CD4-positive, alpha-beta T cell treated with Interleukin-12 subunit alpha and Interleukin-12 subunit beta, for 1 hour (primary cell): ENCODE measurements around the gene TNFAIP8.
A peak's percentile ranks its signal among the peaks of the same experiment; 100 is the strongest.

Experiments used
- DNase-seq: peaks from one replicate; pipeline ENCODE4 v3.0.0-alpha.2; 2020

TNFAIP8 gene

DNA sequence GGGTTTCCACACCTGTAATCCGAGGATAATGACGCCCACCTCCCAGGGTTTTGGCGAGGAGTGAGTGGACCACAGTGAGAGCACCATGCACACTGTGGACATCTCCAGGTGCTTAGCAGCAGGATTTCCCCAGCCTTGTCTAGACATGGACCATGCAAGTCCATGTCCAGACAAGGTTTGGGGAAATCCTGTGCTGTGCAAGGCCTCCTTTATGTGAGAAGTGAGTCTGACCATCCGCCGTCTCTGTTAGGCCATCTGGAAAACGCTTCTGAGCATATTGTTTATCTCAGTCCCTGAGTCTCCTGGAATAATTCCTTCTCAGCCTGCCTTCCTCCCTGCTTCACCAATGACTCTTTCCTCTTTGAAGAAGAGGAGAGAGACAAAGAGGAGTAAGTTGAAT lies 26.2 kb upstream of the TNFAIP8 start:
- no peak for DNase-seq

DNA sequence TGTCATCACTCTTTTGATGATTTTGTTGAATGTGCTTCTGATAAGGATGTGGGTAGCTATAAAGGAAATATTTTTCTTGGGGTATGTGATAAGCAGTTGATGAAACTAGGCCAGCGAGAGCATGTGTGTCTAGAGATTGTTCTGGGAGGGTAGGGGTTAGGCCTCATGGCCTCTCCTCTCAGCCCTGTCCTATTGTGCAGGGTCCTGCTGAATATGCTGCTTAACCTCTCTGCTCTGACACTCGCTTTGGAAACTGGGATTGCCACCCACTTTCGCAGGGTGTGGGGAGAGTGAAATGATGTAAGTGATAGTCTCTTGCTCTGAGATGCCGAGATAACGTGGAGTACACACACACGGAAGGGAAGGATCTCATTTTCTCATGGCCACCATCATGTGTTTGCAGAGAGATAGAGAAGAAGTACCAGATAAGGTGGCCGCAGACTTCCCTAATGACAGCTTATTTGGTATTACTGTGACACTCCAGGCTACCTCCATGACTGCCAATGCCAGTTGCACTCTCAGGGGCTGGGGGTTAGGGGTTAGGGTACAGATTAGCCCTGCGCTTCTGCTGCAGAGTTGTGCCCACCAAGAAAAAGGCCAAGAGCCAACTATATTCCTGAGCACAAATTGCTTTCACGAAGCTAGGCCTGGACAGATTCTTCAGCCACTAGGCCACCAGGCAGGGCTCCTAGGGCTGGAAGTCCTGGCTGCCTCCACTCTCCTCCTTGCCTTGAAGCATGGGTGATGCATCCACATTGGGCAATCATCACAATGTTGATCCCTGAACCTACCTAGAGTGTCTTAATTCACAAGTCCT lies 25.2 kb upstream of the TNFAIP8 start:
- DNase-seq, result peak; percentile 72

DNA sequence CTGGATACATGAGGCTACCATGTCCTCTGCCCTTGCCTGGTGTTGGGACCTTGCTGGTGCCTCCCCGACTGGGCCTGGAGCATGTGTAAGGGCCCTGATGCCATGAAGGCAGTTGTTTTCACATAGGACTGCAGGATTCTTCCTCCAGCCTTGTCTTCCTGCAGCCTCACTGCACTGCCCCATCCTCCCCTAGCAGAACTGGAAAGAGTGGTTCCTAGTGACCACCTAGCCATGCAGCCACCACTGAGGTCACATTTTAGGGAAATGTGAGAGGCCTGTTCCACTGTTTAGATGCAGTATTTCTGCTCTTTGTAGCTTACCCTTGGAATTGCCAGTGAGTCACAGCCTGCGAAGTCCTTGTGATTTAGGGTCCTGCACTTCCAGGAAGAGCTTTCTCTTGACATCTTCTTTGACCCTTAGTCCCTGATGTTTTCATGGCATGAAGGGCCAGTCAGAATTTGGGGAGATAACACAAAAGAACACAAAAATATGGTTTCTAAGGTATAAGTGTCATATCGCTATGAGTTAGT lies 24.2 kb upstream of the TNFAIP8 start:
- DNase-seq, result no peak

DNA sequence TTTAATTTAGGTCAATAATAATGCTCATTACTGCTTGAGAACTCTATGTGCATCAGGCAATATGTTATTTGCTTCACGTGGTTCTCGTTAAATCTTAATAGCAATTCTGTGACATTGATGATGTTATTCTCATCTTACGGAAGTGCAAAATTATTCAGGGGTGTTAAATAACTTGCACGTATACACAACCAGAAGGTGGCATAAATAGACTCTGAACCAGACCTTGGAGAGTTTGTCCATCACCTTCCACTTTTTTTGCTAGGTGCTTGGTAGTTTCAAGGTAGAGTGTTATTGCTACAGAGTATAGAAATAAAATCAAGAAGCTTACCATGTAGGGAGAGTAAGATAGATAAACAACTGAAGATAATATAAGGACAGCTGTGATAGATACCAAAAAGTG lies 23.6 kb upstream of the TNFAIP8 start:
- DNase-seq, result no peak

DNA sequence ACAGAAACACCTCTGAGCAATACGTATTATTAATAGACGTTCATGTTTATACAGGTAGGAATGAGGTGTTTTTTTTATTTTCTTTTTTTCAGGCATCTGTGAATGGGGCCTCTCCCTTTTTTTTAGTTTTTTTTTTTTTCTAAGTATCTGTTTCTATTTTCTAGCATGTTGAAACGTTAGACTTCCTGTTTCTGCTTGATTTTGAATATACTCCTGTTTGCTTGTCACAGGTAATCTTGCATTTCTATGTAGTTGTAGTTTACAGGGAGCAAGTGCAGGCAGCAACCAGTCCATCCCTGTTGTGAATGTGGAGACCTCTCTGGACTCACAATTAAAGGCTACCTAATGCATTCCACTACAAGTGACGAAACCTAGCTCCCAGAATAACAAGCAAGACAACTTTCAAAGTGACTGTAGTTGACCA lies 22.8 kb upstream of the TNFAIP8 start:
- no peak for DNase-seq

DNA sequence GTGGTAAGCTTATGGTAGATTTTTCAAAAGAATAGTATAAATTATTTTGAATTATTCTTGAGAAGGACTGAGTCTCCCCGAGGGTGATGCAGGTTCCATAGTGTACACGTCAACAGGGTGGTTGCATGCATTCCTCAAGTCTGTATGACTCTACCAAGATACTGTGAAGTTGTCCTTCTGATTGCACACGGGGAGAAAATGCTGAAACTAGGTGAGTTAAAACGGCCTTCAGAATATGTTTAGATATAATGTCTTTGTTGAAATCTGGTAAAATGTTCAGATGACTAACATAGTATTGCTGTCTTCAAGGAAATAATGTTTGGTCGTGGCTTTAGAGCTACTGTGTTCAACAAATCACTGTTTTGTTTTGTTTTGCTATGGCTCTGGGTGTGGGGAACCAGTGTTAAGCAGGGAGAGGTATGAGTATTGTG lies 22.4 kb upstream of the TNFAIP8 start:
- DNase-seq, result no peak

DNA sequence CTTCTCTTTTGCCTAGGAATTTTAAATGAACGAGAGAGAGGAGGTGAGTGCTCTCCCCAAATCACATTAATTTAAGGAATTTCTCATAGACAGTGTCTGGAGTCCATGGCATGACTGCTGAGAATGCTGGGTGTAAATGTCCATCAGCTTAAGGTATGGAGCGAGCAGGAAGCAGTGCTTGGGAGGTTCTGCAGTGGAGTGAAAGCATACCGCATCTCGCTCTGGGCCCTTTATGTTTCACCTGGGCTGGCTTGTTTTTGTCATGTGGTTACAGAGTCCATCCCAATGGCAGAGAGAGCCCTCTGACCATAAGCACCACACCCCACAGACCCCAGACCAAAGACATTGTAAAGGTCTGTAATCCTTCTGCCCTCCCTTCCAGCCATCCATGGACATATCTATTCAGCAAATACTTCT lies 20.6 kb upstream of the TNFAIP8 start:
- no peak for DNase-seq

DNA sequence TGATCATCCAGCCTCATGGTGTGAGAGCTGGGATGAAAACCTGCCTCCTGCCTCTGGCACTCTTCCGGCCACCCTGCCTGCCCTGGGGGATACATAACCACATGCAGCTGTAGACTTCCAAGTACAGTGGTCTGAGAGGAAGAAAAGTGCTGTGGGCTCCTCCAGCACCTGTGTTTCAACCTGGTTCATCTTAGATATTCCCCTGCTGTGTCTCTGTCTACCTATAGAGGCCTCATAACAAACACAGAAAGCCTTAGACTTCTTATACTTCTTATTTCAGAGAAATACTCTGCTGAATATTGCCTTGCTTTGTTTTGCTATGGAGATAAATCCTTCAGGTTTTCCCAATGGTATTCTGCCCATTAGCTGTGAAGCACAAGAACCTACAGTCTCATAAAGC lies 19.6 kb upstream of the TNFAIP8 start:
- DNase-seq, result no peak

DNA sequence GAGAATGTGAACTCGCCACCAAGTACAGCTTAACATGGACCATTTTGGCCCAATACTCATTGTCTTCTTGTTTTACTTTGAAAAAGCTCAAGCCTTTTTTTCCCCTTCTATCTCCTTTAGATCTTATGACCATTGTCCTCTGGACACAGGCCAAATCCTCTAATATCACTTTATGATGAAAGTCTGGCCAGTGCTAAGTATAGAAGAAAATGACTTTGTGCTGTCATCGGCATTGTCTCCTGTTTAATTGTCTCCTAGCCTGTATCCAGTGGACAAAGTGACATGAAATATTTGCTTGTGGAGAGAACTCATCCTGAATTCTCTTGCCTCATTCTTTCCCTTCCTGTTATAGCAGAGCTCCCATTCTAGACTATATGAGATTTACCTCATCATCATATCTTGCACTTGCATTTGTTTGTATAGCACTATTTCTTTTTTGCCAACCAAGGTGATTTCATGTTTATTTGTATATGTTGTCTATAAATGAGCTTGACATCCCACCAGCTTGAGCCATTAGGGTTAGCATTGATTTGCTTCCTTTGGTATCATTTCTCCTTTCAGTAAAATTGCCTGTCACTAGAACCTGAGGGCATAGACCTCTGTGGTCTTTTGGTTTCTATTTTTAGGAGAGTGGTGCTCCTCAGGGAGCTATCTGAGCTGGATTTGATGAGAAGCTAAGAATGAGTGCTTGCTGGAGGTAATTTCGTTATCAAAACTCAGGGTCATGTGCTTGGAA lies 18.8 kb upstream of the TNFAIP8 start:
- no peak for DNase-seq

DNA sequence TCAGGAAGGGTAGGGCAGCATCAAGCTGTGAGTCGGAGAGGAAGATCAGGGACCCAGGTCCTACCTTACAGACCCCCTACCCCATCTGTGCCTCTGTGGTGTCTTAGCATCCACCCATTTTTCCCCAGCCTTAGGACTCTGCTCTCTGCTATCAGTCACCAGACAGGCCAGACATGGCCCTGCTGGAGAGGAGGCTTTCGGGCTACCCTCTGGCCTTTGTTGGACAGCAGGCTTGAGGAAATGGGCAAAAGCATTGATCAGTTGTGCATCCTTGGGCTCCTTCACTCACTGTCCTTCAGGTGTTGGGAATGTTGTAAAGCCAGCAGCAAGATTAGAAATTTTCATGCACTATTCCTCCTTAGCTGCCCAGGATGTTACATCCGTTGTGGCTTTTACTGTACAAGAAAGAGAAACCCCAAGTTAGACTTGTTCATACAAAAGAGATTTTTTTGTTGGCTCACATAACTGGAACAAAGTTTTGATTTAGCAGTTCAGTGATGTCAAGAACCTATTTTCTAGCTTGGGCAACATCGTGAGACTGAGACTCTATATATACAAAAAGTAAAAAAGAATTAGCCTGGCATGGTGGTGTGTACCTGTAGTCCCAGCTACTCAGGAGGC lies 17.4 kb upstream of the TNFAIP8 start:
- no peak for DNase-seq

DNA sequence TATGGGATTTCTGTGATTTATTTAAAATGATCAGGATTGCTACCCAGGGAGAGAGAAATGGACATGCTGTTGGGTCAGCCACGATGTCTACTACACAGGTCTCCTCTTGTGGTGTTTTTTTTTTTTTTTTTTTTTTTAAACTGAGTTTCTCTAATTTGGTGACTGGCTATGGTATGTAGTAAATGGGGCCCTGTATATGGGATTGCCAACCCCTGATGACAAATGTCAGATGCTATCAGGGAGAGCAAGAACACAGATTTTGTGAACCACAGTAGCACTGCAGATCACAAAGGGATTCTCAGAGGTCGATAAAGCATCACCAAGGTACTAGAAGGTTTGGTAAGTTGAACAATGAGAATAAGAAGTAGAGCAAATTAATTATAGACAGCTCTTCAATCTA lies 16.5 kb upstream of the TNFAIP8 start:
- DNase-seq, result no peak

DNA sequence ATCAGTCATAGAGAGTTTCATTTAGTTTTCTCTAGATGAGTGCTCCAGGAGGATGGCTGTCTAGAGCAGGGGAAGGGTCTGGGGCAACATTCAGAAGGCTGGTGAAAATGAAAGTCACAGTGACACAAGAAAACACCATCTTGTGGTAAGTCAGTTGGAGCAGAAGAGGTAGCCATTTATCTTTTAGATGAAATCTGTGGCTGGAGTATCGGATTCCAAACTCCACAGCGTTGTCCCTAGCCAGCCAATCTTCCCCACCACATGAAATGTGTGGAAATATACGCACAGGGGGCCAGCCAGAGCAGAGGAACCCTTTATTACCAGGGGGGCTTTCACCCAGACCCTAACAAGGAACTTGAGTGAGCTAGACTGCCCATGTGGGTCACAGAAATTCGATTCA lies 15.9 kb upstream of the TNFAIP8 start:
- no peak for DNase-seq

DNA sequence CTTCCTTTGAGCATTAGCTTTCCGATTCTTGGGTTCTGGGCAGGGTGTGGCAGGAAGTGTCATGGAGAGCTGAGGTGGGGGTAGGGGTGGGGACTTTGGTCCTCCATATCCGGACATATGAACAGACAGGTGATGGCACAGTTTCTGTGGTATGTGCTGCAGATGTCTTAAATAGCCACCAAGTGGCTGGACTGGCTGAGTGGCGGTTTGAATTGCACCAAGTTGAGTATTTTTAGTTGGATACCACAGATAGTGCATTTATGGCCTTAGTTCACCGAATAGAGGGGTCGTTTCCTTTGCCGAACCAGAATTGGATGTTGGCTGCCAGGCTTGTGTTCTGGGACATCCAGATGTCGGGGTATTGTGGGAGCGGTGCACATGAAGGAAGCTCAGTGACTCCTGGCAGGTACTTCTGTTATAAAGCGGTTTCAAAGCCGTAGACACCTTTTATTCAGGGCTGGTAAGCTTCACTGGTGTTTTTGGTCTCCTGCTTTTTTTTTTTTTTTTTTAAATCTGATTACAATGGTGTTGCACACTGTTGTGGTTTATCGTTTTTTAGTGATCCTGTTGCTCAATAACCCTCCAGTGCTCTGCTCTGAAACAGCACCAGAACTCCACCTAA lies 15.1 kb upstream of the TNFAIP8 start:
- DNase-seq, result peak; percentile 72

DNA sequence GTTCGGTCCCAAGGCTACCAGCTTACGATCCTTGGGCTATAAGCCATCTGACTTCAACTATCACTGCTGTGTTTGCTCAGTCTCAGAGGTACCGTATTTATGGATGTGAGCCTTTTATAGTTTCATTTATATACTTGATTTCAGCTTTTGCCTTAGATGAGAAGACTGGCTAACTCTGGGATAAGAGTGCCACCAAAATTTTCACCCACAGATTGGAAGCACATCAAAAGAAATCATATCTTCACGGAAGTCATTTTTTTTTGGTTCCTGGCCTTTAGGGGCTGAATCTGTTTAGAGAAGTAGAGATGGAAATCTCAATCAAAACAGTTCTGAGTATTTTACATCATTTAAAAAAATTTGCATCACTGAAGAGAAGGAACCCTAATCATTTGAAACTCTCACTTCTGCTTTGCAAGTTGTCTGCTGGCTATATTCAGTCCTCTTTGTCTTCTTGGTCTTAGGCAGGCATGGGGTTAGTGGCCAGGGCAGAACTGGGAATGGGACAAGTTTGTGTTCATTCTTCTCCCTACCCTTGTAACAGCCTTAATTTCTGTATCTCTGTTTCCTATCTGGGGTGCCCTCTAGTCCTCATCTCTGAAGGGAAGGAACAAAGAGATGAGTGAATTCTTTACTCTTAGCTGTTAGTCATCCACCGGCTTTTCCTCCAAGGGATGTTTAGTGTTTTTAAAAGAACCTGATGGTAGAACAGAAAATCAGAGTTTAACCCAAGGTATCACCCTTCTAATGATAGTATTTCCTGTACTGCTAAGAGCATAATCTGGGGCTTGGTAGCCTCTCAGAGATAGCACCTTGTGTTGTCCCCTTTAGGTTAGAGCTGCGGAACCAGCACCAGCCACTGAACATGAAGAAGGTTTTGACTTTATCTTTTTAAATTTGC lies 14.1 kb upstream of the TNFAIP8 start:
- DNase-seq, result peak; percentile 37

DNA sequence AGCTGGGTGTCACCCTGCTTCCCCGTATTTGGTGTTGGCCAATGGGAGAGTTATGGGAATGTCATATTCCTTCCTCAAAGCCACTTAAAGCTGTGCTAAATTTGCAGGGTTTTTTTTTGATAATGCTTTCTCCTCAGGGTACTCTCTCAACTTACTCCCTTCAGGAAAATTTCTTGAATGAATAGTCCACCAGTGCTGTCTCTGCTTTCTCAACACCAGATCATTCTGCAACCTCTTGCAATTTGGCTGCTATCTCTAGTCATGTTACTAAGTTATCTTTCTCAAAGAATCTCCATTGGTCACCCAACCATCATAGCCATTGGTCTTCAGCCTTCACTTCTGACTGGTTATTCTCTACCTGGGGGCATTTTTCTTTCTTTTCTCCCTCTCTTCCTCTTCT lies 13.4 kb upstream of the TNFAIP8 start:
- no peak for DNase-seq

DNA sequence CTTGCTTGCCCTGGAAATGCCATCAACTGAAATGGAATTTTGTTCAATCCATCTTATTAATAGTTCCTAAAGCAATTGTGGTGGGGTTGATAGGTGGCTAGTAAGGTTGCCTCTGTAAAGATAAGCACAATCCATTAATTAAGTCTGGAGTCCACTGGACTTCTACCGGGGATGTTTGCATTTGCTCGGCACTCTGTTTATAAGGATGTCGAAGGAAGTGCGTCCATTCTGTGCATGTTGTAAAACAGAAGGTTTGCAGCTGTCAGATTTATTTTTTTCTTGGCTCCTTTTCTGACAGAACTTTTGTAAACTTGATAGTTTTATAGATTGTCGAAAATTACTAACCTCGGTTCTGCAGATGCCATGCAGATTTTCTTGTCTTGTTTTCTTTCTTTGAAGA lies 12.8 kb upstream of the TNFAIP8 start:
- DNase-seq, result no peak

DNA sequence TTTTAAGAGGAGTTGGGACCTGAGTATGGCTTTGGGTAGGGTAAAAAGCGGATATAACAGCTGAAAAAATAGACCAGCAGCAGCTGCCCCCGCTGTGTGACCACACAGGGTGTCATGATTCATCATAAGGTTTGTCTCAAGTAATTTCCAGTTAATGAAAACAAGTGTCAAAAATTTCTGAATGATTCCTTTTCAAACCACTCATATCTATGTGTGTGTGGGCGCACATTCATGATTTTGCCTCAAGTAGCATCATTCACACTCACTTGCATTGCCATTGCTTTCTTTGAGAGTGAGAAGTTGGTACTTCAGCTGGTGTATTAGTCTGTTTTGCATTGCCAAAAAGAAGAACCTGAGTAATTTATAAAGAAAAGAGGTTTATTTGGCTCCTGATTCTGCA lies 12.1 kb upstream of the TNFAIP8 start:
- peak; percentile 52 for DNase-seq

DNA sequence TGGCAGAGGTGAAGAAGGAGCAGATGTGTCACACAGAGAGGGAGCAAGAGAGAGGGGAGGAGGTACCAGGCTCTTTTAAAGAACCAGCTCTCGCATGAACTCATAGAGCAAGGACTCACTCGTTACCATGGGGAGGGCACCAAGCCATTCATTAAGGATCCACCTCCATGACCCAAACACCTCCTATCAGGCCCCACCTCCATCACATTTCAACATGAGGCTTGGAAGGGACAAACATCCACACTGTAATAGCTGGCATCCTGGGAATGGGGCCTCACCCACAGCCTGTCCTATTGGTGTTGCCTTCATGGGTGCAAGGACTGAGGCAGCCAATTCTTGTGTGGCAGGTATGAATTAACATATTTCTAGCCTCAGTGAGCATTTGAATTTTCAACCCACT lies 11.6 kb upstream of the TNFAIP8 start:
- no peak for DNase-seq

DNA sequence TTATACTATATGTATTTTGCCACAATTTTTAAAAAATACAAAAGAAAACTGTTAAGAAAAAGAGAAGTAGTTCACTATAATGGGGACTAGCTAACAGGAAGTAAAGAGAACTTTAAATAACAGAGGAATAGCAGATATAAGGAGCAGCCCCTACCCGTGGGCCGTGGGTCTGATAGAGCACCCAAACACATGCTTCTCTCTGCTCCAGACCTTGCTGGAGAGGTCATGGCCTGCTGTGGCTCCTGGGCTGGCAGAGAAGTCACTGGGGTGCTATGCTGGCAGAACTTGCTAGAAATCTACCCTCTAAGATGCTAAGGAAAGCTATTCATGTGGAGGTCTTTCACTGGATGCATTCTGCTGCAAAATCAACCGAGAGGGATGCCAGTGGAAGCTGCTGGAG lies 10.0 kb upstream of the TNFAIP8 start:
- DNase-seq, result no peak

DNA sequence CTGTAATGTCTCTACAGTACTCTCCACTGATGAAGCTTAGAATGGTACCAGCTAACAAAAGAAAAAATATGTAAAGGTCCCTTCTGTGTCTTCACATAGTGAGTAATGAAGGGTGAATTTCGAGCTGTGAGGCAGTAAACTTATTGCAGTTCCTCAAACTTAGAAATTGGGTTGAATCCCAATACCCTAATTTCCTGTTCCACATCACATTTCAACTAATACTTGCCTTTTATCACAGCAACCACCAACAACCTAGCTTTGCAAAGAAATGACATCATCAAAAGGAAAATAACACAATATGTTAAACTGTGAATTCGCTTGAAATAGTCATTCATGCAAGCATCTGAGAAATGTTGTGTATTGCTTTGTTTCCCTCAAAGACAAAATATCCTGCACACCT lies 9.4 kb upstream of the TNFAIP8 start:
- no peak for DNase-seq

DNA sequence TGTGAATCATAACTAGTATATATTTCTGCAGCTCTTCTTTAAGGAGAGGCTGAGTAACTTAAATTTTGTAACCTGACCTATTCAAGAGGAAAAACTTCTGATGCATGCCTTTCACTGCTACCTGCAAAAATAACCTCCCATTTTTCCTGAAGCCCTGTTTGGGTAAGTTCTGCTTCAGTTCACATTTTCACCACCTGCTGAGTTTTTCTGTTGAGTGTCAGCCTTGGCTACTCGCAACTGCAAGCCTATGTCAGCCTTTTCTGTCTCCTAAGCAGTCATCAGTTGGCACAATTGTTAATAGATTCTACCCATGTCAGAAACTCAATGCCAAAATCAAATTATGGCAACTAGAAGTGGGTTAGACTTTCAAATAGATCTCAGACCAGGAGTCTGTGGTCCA lies 8.2 kb upstream of the TNFAIP8 start:
- no peak for DNase-seq

DNA sequence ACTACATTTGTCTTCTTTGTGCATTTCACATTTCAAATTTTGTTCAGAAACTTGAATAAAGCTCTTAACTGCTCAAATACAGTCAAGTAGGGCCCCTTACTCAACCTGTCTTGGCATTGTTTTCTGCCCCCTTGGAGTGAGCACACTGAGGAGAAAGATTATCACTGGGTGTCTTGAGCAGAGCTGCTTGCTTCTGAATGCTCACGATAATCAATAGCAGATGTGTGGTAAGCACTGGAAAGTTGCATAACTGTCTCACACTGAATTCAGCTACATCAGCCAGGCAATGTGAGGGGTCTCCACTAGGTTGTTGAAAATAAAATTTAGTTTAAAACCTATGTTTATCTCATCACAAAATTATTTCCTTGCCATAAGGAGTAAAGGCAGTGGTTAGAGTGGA lies 7.8 kb upstream of the TNFAIP8 start:
- DNase-seq, result no peak
